SK-N-MC (cell line): ENCODE results near the gene PHOSPHO1.

ENCODE experiments used
- DNase-seq: peaks from one replicate; pipeline ENCODE4 v3.0.0-alpha.2; 2011; ENCODE audit warnings: low read depth, low spot score
- H3K27ac ChIP-seq: fragments of 200-600 bp; sonication (generic); 2 replicates; pipeline ENCODE4 v1.5.1; 2016; ENCODE audit warnings: mixed run types
- H3K36me3 ChIP-seq: fragments of 200-600 bp; sonication (generic); 2 replicates; pipeline ENCODE4 v1.6.1; 2017; ENCODE audit warnings: antibody characterized with exemption, low read length, mixed read lengths; ENCODE audit not compliant: insufficient read depth
- H3K4me3 ChIP-seq: fragments of 200-600 bp; sonication (generic); 2 replicates; pipeline ENCODE4 v1.5.1; 2016
- H3K9ac ChIP-seq: fragments of 200-600 bp; sonication (generic); 2 replicates; pipeline ENCODE4 v1.8.0; 2017; ENCODE audit warnings: mixed run types, mixed read lengths; ENCODE audit not compliant: insufficient read length
- H3K9me3 ChIP-seq: fragments of 200-600 bp; sonication (generic); 2 replicates; pipeline ENCODE4 v1.6.1; 2017; ENCODE audit warnings: low read depth, mild to moderate bottlenecking, antibody characterized with exemption, low read length, moderate library complexity, mixed read lengths
- EZH2 ChIP-seq: fragments of 200-600 bp; sonication (generic); IDR thresholded peaks from one replicate; pipeline ENCODE4 v1.6.1; 2017; ENCODE audit warnings: antibody characterized with exemption
- FOXP2 ChIP-seq: optimal IDR thresholded peaks from 2 replicates; pipeline ENCODE3; 2011; ENCODE audit warnings: mild to moderate bottlenecking, moderate library complexity; ENCODE audit not compliant: insufficient read depth; ENCODE audit errors: extremely low read length, control extremely low read depth
- POLR2AphosphoS5 ChIP-seq: IDR thresholded peaks from 2 replicates; pipeline ENCODE4 v1.6.1; 2012; ENCODE audit warnings: mild to moderate bottlenecking, low read depth, low read length, borderline replicate concordance

The PHOSPHO1 gene

GRCh38 chr17:49216482-49216881 is 14.1 kb downstream of the PHOSPHO1 start:
- H3K36me3 ChIP-seq: no peaks in the 10 kb centered on the region
- no peak overlapping the region for H3K27ac ChIP-seq
- H3K4me3 ChIP-seq: no peak overlapping the region
- no peaks in the 10 kb centered on the region for H3K9me3 ChIP-seq
- TF ChIP-seq EZH2 (no peak), FOXP2 (no peak), POLR2AphosphoS5 (no peak)
- no peak for DNase-seq
- no peak overlapping the region for H3K9ac ChIP-seq

GRCh38 chr17:49214676-49215360 is 15.8 kb downstream of the PHOSPHO1 start:
- Histone ChIP-seq H3K9ac (no peak overlapping the region), H3K4me3 (no peak overlapping the region), H3K36me3 (no peaks in the 10 kb centered on the region), H3K27ac (no peak overlapping the region), H3K9me3 (no peaks in the 10 kb centered on the region)
- no peak for TF ChIP-seq EZH2
- TF ChIP-seq FOXP2: no peak
- no peak for TF ChIP-seq POLR2AphosphoS5
- no peak for DNase-seq

DNA sequence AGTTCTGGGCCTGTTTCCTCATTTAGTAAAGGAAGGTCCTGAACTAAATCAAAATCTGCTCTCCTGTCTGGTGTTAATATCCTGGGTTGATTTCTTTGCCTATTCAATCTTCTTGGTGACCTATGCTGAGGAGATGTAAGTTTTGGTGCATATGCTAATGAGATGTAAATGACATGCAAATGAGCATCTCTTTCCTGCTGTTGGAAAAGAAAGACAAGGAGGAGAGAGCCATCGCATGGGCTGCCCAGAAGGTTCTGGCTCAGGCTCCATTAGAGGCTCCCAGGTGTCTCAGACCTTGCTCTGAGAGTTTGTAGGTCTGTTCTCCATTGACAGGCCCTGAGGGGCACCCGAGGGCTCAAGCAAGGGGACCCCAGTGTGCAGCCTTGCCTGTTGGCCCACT is 16.7 kb downstream of the PHOSPHO1 start:
- no peak for DNase-seq
- Histone ChIP-seq H3K4me3 (no peak overlapping the region), H3K9me3 (no peaks in the 10 kb centered on the region), H3K36me3 (no peaks in the 10 kb centered on the region), H3K27ac (no peak overlapping the region), H3K9ac (no peak overlapping the region)
- TF ChIP-seq POLR2AphosphoS5 (no peak), EZH2 (no peak), FOXP2 (no peak)

DNA sequence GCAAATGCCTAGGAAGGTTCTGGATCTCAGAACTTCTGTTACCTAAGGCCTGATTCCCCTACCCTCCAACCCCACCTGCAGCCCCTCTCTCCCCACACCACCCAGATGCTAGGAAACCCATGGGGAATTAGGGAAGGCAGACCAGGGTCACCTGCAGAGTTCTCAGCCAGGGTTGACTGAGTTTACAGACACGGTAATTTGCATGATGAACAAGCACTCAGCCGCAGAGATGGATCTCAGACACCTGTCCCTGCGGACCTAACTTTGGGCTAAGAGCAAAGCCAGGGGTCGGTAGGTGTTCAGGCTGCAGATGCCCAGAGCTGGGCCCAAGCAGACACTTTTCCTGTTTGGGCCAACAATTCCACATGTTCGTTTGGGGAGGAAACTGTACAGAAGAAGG is 17.2 kb downstream of the PHOSPHO1 start:
- Histone ChIP-seq H3K4me3 (no peak overlapping the region), H3K9ac (no peak overlapping the region), H3K36me3 (no peaks in the 10 kb centered on the region), H3K27ac (peak overlapping the region; percentile 31; the same call in 1 of the 2 replicates), H3K9me3 (no peaks in the 10 kb centered on the region)
- DNase-seq: no peak
- TF ChIP-seq FOXP2: no peak
- TF ChIP-seq EZH2: no peak
- no peak for TF ChIP-seq POLR2AphosphoS5

GRCh38 chr17:49210158-49211029 is 20.2 kb downstream of the PHOSPHO1 start, which contains the start of the genes ABI3 and GNGT2:
ABI3 (plus strand) TSS chr17:49210707; CDS start chr17:49210725, 18 bp downstream.
GNGT2 (minus strand) TSS chr17:49210574; CDS start chr17:49207422, 3,152 bp downstream.
- H3K9ac ChIP-seq: peak within 1 kb of the TSS; percentile 22
- no peak for DNase-seq
- peak; percentile 37; the same call in 1 of the 2 replicates for TF ChIP-seq POLR2AphosphoS5
- TF ChIP-seq FOXP2: no peak
- no peak for TF ChIP-seq EZH2
- no peak within 1 kb of the TSS for H3K27ac ChIP-seq
- H3K4me3 ChIP-seq: peak within 1 kb of the TSS; percentile 59
- no peaks in the 10 kb centered on the region for H3K9me3 ChIP-seq
- H3K36me3 ChIP-seq: no peaks in the 10 kb centered on the region

GRCh38 chr17:49209061-49209571 is 21.5 kb downstream of the PHOSPHO1 start:
- Histone ChIP-seq H3K9ac (no peak overlapping the region), H3K27ac (no peak overlapping the region), H3K36me3 (no peaks in the 10 kb centered on the region), H3K9me3 (no peaks in the 10 kb centered on the region), H3K4me3 (no peak overlapping the region)
- TF ChIP-seq FOXP2 (no peak), POLR2AphosphoS5 (no peak), EZH2 (no peak)
- DNase-seq: no peak

GRCh38 chr17:49204516-49204915 is 26.1 kb downstream of the PHOSPHO1 start:
- no peak for DNase-seq
- 0 out of 2 replicates have a peak overlapping the region, but pooled peaks have one; percentile 10 for H3K27ac ChIP-seq
- TF ChIP-seq EZH2: no peak
- no peak for TF ChIP-seq POLR2AphosphoS5
- no peak for TF ChIP-seq FOXP2
- no peak overlapping the region for H3K9ac ChIP-seq
- no peaks in the 10 kb centered on the region for H3K9me3 ChIP-seq
- no peaks in the 10 kb centered on the region for H3K36me3 ChIP-seq
- H3K4me3 ChIP-seq: no peak overlapping the region

DNA sequence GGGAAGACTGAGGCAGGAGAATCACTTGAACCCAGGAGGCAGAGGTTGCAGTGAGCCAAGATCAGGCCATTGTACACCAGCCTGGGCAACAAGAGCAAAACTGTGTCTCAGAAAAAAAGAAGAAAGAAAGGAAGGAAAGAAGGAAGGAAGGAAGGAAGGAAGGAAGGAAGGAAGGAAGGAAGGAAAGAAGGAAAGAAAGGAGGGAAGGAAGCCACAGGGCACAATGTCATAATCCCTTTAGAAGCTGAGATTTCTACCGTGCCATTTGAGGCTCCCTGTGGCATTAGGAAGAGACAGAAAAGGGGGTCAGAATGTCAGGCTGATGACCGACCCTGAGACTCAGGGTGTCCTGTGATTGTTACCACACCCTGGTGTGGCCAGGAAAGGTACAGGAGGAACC is 26.8 kb downstream of the PHOSPHO1 start:
- no peak for TF ChIP-seq POLR2AphosphoS5
- Histone ChIP-seq H3K36me3 (no peaks in the 10 kb centered on the region), H3K9ac (no peak overlapping the region), H3K27ac (peak overlapping the region; percentile 10; the same call in 1 of the 2 replicates), H3K9me3 (no peaks in the 10 kb centered on the region), H3K4me3 (no peak overlapping the region)
- DNase-seq: no peak
